ENCODE data around the gene ERBB4.

Gene ERBB4

DNA sequence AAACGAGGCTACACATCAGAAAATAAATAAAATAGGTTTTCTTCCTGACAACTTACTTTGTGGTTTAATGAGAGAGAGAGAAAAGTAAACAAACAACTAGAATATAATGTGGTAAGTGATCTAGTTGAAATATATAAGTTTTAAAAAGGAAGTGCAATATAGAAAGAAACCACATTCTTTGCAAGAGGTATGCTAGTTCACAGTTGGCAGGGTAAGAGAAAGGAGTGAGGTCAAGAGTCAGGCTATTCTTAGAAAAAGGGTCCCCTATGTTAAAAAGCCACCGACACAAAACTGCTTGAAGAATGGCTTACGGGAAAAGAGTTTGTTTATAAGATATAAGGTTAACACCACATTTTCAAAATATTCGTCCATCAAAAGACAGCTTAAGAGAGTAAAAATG is 462.1 kb downstream of the ERBB4 start:
- Histone ChIP-seq H3K27me3 (no peaks in the 10 kb centered on the region), H3K36me3 (no peaks in the 10 kb centered on the region), H3K4me3 (ENCODE audit: low read depth, low read length) (no peak overlapping the region), H3K4me1 (no peaks in the 10 kb centered on the region), H3K9me3 (no peaks in the 10 kb centered on the region)
- TF ChIP-seq, protein P1, sequence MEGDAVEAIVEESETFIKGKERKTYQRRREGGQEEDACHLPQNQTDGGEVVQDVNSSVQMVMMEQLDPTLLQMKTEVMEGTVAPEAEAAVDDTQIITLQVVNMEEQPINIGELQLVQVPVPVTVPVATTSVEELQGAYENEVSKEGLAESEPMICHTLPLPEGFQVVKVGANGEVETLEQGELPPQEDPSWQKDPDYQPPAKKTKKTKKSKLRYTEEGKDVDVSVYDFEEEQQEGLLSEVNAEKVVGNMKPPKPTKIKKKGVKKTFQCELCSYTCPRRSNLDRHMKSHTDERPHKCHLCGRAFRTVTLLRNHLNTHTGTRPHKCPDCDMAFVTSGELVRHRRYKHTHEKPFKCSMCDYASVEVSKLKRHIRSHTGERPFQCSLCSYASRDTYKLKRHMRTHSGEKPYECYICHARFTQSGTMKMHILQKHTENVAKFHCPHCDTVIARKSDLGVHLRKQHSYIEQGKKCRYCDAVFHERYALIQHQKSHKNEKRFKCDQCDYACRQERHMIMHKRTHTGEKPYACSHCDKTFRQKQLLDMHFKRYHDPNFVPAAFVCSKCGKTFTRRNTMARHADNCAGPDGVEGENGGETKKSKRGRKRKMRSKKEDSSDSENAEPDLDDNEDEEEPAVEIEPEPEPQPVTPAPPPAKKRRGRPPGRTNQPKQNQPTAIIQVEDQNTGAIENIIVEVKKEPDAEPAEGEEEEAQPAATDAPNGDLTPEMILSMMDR (IDR thresholded peaks at IDR 0.05; ENCODE audit: low read depth, low read length), result no peak
- DNase-seq, result no peak

DNA sequence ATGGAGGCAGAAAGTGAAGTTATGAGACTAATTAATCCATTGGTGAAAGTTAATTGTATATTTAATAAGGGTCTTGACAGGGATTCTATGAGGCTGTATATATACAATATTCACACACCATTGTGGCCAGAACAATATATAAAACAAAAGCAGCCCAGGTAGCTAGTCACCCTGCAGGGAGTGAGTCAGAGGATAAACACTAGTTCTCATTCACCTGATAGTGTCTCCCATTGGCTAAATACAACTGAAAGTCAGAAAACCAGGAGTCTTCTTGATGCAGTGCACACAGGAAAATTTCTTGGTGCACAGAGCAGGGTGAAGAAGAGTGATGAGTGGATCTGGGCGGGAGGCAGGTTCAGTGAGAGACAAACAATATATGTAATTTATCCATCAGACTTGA is 465.2 kb downstream of the ERBB4 start:
- Histone ChIP-seq H3K4me1 (no peaks in the 10 kb centered on the region), H3K36me3 (no peaks in the 10 kb centered on the region), H3K4me3 (ENCODE audit: low read depth, low read length) (no peak overlapping the region), H3K27me3 (no peaks in the 10 kb centered on the region), H3K9me3 (no peaks in the 10 kb centered on the region)
- no peak for DNase-seq
- TF ChIP-seq, protein P1 (IDR thresholded peaks at IDR 0.05; ENCODE audit: low read depth, low read length), result no peak

DNA sequence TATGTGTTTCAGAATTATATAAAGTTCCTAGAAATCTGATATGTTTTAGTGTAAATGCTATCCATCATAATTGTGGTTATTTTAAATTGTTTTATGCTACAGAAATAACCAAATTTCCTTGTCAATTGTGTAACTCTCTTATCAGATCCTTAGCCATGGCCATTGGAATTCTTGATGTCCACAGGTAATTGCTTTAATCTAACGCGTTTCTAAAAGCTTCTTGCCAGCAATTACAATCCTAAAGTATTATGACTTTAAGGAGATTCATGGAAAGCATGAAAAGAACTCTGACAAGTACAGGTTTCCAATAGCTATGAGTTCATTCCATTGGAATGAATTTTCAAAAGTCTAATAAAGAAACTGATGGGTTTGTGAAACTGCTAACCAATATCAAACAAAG is 472.1 kb downstream of the ERBB4 start:
- H3K4me1 ChIP-seq, result no peaks in the 10 kb centered on the region
- no peak for DNase-seq
- no peaks in the 10 kb centered on the region for H3K36me3 ChIP-seq
- no peak overlapping the region for H3K4me3 ChIP-seq (ENCODE audit: low read depth, low read length)
- TF ChIP-seq, protein P1 (IDR thresholded peaks at IDR 0.05; ENCODE audit: low read depth, low read length), result no peak
- no peaks in the 10 kb centered on the region for H3K27me3 ChIP-seq
- H3K9me3 ChIP-seq, result no peaks in the 10 kb centered on the region

DNA sequence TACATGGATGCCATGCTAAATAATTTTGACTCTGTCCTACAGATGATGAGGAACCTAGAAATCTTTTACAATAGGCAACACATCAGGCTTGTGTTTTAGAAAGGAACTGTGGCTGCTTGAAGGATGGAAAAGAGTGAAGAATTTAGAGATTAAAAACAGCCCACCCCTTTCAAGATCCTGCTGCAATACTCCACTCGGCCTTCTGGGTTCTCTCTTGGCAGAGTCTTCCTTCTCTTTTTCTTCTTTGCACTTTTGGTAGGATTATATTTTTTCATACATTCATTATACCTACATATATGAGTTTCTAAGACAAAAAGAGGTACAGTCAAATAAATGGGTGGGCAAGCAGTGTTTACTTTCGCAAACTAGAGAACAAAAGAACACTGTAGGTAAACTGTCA is 474.3 kb downstream of the ERBB4 start:
- Histone ChIP-seq H3K4me1 (no peaks in the 10 kb centered on the region), H3K27me3 (no peaks in the 10 kb centered on the region), H3K4me3 (ENCODE audit: low read depth, low read length) (no peak overlapping the region), H3K36me3 (no peaks in the 10 kb centered on the region), H3K9me3 (no peaks in the 10 kb centered on the region)
- DNase-seq, result no peak
- TF ChIP-seq, protein P1 (IDR thresholded peaks at IDR 0.05; ENCODE audit: low read depth, low read length), result no peak; the same call in 1 of the 2 replicates

DNA sequence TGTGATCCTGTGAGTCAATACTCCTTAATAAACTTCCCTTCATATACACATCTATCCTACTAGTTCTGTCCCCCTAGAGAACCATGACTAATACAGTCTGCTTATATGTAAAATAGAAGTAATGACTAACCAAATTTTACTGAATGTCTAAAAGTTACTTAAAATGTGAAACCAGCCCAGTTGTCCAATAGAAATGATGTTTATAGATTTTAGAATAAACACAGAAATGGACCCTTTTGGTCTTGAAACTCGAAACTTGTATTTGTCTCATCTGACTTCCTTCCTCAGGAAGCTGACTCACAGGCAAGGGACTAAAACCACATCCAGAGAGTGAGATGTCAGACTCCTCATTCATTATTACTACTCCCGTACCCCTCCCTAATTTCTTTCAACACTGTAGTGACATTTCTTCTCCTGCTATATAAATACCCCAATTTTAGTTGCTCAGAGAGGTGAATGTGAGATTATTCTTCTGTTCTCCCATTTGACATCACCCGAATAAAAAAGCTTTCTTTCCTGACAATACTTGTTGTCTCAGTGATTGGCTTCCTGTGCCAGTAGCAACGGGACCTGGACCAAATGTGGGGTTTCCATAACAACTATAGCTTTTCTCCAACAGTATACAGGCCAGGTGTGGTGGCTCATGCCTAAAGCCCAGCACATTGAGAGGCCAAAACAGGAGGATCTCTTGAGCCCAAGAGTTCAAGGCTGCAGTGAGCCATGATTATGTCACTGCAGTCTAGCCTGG is 486.0 kb downstream of the ERBB4 start:
- no peak for DNase-seq
- H3K4me1 ChIP-seq, result no peaks in the 10 kb centered on the region
- H3K9me3 ChIP-seq, result no peaks in the 10 kb centered on the region
- no peaks in the 10 kb centered on the region for H3K27me3 ChIP-seq
- TF ChIP-seq, protein P1 (IDR thresholded peaks at IDR 0.05; ENCODE audit: low read depth, low read length), result no peak
- H3K4me3 ChIP-seq (ENCODE audit: low read depth, low read length), result no peak overlapping the region
- no peaks in the 10 kb centered on the region for H3K36me3 ChIP-seq

DNA sequence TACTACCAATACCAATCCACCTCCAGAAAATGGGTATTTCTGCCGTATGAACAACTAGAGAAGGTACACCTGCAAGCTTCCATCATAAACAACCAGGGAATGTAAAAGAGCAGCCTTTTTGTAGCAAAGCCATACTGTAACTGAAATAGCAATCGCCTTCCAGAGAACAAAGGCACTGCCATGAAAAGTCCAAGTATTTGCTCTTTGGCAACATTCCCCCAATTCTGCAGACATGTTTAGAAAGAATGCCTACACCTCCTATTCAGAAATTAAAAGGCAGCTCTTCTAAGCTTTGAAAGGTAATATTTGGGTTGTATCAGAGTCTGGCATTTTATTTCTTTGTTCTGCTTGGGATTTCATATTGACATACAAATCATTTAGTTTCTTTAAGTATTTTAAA is 487.7 kb downstream of the ERBB4 start:
- H3K9me3 ChIP-seq, result no peaks in the 10 kb centered on the region
- no peak for DNase-seq

More for the DNA sequence above, 487.7 kb downstream of the ERBB4 start:
- H3K4me3 ChIP-seq (ENCODE audit: low read depth, low read length), result no peak overlapping the region
- TF ChIP-seq, protein P1 (IDR thresholded peaks at IDR 0.05; ENCODE audit: low read depth, low read length), result no peak
- no peaks in the 10 kb centered on the region for H3K27me3 ChIP-seq
- no peaks in the 10 kb centered on the region for H3K36me3 ChIP-seq
- H3K4me1 ChIP-seq, result no peaks in the 10 kb centered on the region
